K562 (cell line): ENCODE data around the gene VDAC2. TPM values are rescaled to one million over a fixed set of nuclear protein-coding genes. Genes with fewer than 3 reads are reported as not detected.

Experiments used
- ATAC-seq: fragments of 200-7000 bp; cut with Tn5 transposase; 3 replicates; pipeline ENCODE4 v1.9.1; 2020; ENCODE audit warnings: moderate library complexity
- BruUV-seq: library from RNA; stranded (reverse); fragments of 400-500 nt; replicated peaks from 2 replicates; lab custom pipeline; 2021; lab: Mats Ljungman, UMichigan
- CTCF ChIA-PET: fragments of 300-600 bp; formaldehyde crosslinking; extraction: SDS; loops from one replicate; lab custom pipeline; 2021; ENCODE audit warnings: low intra/inter-chr PET ratio; lab: Yijun Ruan, JAX
- POLR2A ChIA-PET: fragments of 300-600, 350-650 bp; sonication (Branson Sonifier 250); formaldehyde crosslinking; extraction: SDS; loops from one replicate; lab custom pipeline; 2021; ENCODE audit warnings: antibody characterized with exemption, inconsistent platforms; lab: Yijun Ruan, JAX
- DNase-seq, 4 experiments: peaks; one replicate each; pipeline versions ENCODE4 v3.0.0 to v3.0.0-alpha.2; 2011 to 2018; ENCODE audit warnings: low spot score in 3 of 4, mixed read lengths in 3 of 4; ENCODE audit errors: extremely low read depth in 1 of 4
- FAIRE-seq: peaks from 2 replicates; lab custom pipeline; 2011; peaks lifted over from hg19 to GRCh38; lab: Jason Lieb, UNC
- H2AFZ ChIP-seq: 2 replicates; pipeline ENCODE4 v1.6.0; 2011; ENCODE audit warnings: low read depth, low read length, control low read depth, inconsistent platforms
- H3K27ac ChIP-seq: fragments of 200-600 bp; 3 replicates; pipeline ENCODE4 v1.8.0; 2011; ENCODE audit warnings: low read depth, mild to moderate bottlenecking, control low read depth, inconsistent platforms, low read length, moderate library complexity, mixed read lengths; ENCODE audit errors: extremely low read depth
- H3K27me3 ChIP-seq, 2 experiments: fragments of 300-600 bp in 1 of 2; 2 replicates in 1 of 2; 3 replicates in 1 of 2; pipeline versions ENCODE4 v1.6.0 to v1.8.0; 2011; ENCODE audit warnings: inconsistent platforms in 2 of 2, low read length in 2 of 2, mild to moderate bottlenecking in 1 of 2, mixed read lengths in 1 of 2, moderate library complexity in 1 of 2; ENCODE audit not compliant: control insufficient read depth in 2 of 2, insufficient read depth in 2 of 2
- H3K36me3 ChIP-seq: fragments of 300-600 bp; 3 replicates; pipeline ENCODE4 v1.8.0; 2011; ENCODE audit warnings: mild to moderate bottlenecking, low read length, inconsistent platforms; ENCODE audit not compliant: control insufficient read depth, insufficient read depth
- H3K4me1 ChIP-seq, 2 experiments: fragments of 200-600 bp in 1 of 2; replicated peaks in 1 of 2; 2 replicates in 1 of 2; 3 replicates in 1 of 2; pipeline versions ENCODE4 v1.5.1 to v1.8.0; 2011; ENCODE audit warnings: inconsistent platforms in 2 of 2, low read length in 2 of 2, mild to moderate bottlenecking in 1 of 2, mixed read lengths in 1 of 2, moderate library complexity in 1 of 2; ENCODE audit not compliant: control insufficient read depth in 2 of 2, insufficient read depth in 2 of 2
- H3K4me2 ChIP-seq: 2 replicates; pipeline ENCODE4 v1.6.1; 2011; ENCODE audit warnings: low read length, control low read depth, inconsistent platforms, mixed read lengths; ENCODE audit not compliant: insufficient read depth
- H3K4me3 ChIP-seq: fragments of 200-600 bp; sonication (generic), shearing (Covaris generic); 2 replicates; pipeline ENCODE4 v1.5.1; 2016; ENCODE audit warnings: control low read depth, inconsistent platforms
- H3K79me2 ChIP-seq: fragments of 200-600 bp; 3 replicates; pipeline ENCODE4 v1.8.0; 2011; ENCODE audit warnings: low read length, inconsistent platforms; ENCODE audit not compliant: control insufficient read depth, insufficient read depth
- H3K9ac ChIP-seq, 2 experiments: 2 replicates each; pipeline versions ENCODE4 v1.6.0 to v1.6.1; 2011; ENCODE audit warnings: low read depth in 2 of 2, low read length in 2 of 2, control low read depth in 1 of 2, inconsistent platforms in 1 of 2, mild to moderate bottlenecking in 1 of 2, mixed read lengths in 1 of 2; ENCODE audit not compliant: insufficient read depth in 1 of 2
- H3K9me1 ChIP-seq: one replicate; pipeline ENCODE4 v1.6.0; 2011; ENCODE audit warnings: inconsistent platforms, mild to moderate bottlenecking, low read length, moderate library complexity; ENCODE audit not compliant: control insufficient read depth, insufficient read depth
- H3K9me3 ChIP-seq: replicated peaks from 2 replicates; pipeline ENCODE4 v1.5.1; 2011; ENCODE audit warnings: low read depth, low read length, inconsistent platforms; ENCODE audit not compliant: control insufficient read depth, insufficient read depth
- H4K20me1 ChIP-seq: replicated peaks from 2 replicates; pipeline ENCODE4 v1.6.1; 2011; ENCODE audit warnings: low read length, inconsistent platforms, mixed read lengths; ENCODE audit not compliant: control insufficient read depth, insufficient read depth
- CEBPG ChIP-seq, 3 experiments: fragments of 200-800 bp in 1 of 3; sonication (Bioruptor generic) in 1 of 3; sonication (generic) in 1 of 3; formaldehyde crosslinking in 1 of 3; IDR thresholded peaks in 2 of 3; conservative IDR thresholded peaks in 1 of 3; 2 replicates each; pipeline versions ENCODE4 v1.6.1 to v1.8.0; 2016 to 2022; ENCODE audit warnings: missing compliant biosample characterization in 2 of 3, missing genetic modification characterization in 2 of 3, mild to moderate bottlenecking in 1 of 3, missing genetic modification reagents in 1 of 3
- HNRNPL ChIP-seq: fragments of 200-400 bp; formaldehyde crosslinking; IDR thresholded peaks from 2 replicates; pipeline ENCODE4 v1.6.1; 2017; ENCODE audit warnings: low read depth, mild to moderate bottlenecking, low read length
- MEIS2 ChIP-seq: fragments of 450-650 bp; IDR thresholded peaks from 2 replicates; pipeline ENCODE4 v1.6.1; 2014; ENCODE audit warnings: mild to moderate bottlenecking; ENCODE audit not compliant: partially characterized antibody
- POLR2H ChIP-seq: IDR thresholded peaks from 2 replicates; pipeline ENCODE4 v1.6.1; 2016; ENCODE audit warnings: missing genetic modification characterization, low read depth, mild to moderate bottlenecking, control low read depth, missing compliant biosample characterization, moderate library complexity
- WGBS: fragments of 100-300 bp; shearing (Covaris generic); methylation state at CpG from one replicate; pipeline ENCODE4 v1.1.6; 2016; ENCODE audit warnings: low coverage, mixed read lengths; ENCODE audit not compliant: insufficient coverage; ENCODE audit errors: missing lambda C conversion rate; 5-methylcytosine and 5-hydroxymethylcytosine counted together
- in situ Hi-C: fragments of 300-500 bp; cut with MboI; formaldehyde crosslinking; loops from 4 replicates; pipeline ENCODE4 v1.15.0; 2018; ENCODE audit warnings: inconsistent platforms, mixed read lengths
- intact Hi-C: fragments of 100-400 bp; cut with micrococcal nuclease; formaldehyde crosslinking; loops from 2 replicates; pipeline ENCODE4 v1.14.2; 2022
- polyA plus RNA-seq, 8 experiments: library from polyadenylated mRNA; depleted of rRNA in 4 of 8; stranded (reverse) in 5 of 8; unstranded in 3 of 8; fragments of >200 nt; fragmentation: Nextera tagmentation in 2 of 8; fragmentation: Illumina TruSeq in 1 of 8; extraction: Ambion mirVana in 2 of 8; extraction: Trizol in 1 of 8; gene quantifications; 2 replicates each; pipeline versions ENCODE4 v1.2.1 to v1.2.3, GENCODE V29; 2011 to 2014; ENCODE audit warnings: inconsistent platforms in 1 of 8, missing spikeins in 1 of 8
- total RNA-seq, 7 experiments: library from RNA; depleted of rRNA in 6 of 7; stranded (reverse); fragments of >200 nt in 6 of 7; fragmentation: Illumina TruSeq in 2 of 7; extraction: Trizol in 2 of 7; gene quantifications; 2 replicates each; pipeline versions ENCODE4 v1.2.1 to v1.2.3, GENCODE V29; 2011 to 2021; ENCODE audit warnings: low replicate concordance in 1 of 7

Gene VDAC2
- total and polyA plus RNA-seq, 9 of the 15 experiments (the other 6 are each of a cell fraction or from before 2014, with no cell fraction given) = 139 to 450 (median 250) TPM

DNA sequence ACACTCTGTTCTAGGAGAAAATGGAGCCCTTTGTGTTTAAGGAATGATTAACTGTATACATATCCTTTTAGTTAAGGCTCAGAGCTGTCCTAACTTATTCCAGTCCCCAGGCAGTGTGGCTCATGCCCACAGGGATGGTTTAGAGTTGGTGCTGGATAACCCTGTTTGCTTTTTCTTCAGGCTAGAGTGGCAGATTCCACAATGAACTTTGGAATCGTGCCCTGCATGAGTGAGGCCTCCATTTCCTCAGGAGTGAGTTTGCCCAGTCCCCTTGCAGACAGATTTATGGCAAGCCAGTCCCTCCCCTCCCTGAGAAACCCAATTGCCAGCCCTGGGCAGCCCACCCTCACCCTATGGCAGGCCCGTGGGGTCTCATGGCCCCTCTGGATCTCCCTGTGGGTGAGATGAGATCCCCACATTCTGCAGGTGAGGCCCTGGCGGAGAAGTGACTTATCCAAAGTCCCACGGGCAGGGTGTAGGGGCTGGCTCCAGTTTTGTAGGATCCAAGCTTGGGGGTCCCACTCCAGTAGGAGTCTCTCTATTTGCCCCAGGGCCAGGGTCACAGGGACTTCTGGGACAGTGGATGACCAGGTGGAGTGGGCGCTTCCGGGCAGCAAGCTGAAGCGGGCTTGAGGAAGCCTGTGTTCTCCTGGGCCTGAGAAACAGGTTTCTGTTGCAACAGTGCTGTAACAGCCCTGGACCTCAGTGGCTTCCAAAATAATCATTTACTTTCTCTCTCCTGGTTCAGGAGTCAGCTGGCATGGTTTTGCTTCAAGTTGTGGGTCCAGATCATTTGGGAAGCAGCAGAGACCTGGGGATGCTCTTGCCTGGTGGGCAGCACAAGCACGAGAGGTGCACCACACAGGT is 34.1 kb downstream of the VDAC2 start:
- Histone ChIP-seq H3K9me1 (no peaks in the 10 kb centered on the region), H2AFZ (peak overlapping the region; percentile 83; the same call in 1 of the 2 replicates), H3K27me3 (no peaks in the 10 kb centered on the region), H3K36me3 (no peaks in the 10 kb centered on the region), H3K4me3 (no peak overlapping the region), H3K9ac (peak overlapping the region in 1 of 2 experiments; percentile 51; a peak in 1 of 4 replicates), H3K4me1 (peaks cover 11 to 25% of the 10 kb centered on the region in 2 experiments; a peak in 4 of 5 replicates), H3K4me2 (no peak overlapping the region), H3K9me3 (no peaks in the 10 kb centered on the region), H3K79me2 (no peaks in the 10 kb centered on the region), H3K27ac (no peak overlapping the region), H4K20me1 (no peaks in the 10 kb centered on the region)
- BruUV-seq = no TSS peak
- ChIA-PET POLR2A (interaction anchor here (1.5 kb wide), 1 partner anchor 9 kb away, joined by 5 read pairs; the partner anchor contains the start of gene COMTD1), CTCF (no interaction called here)
- FAIRE-seq (no peak), ATAC-seq (no peak), DNase-seq (no peak)
- 60% methylated on average over 8 of the region's 8 CpGs for WGBS
- TF ChIP-seq HNRNPL (no peak), POLR2H (tag) (no peak), CEBPG (CRISPR knock-in tag; IDR thresholded peaks at IDR 0.05) (peak; percentile 39; the same call in 1 of the 2 replicates), CEBPG (tag; conservative IDR thresholded peaks at IDR 0.05 in 1 of 2, IDR thresholded peaks at IDR 0.05 in 1 of 2) (no peak), MEIS2 (peak; percentile 44)
- intact Hi-C loops (no loop called here), in situ Hi-C loops (no loop called here)
